Endothelial cell of umbilical vein (primary cell): ENCODE data around the gene CCDC92B. TPM values are rescaled to one million over a fixed set of nuclear protein-coding genes. Genes with fewer than 3 reads are reported as not detected.

Source experiments
- BruUV-seq: library from RNA; stranded (reverse); fragments of 400-500 nt; replicated peaks from 2 replicates; lab custom pipeline; 2021; lab: Mats Ljungman, UMichigan
- CTCF ChIA-PET: fragments of 300-600, 350-600 bp; sonication (Branson Sonifier 250); formaldehyde crosslinking; loops from one replicate; lab custom pipeline; 2021; ENCODE audit warnings: antibody characterized with exemption, inconsistent platforms; lab: Charles Lee
- POLR2A ChIA-PET: fragments of 300-600, 350-600 bp; sonication (Branson Sonifier 250); formaldehyde crosslinking; loops from one replicate; lab custom pipeline; 2021; ENCODE audit warnings: antibody characterized with exemption, inconsistent platforms; lab: Charles Lee
- DNase-seq: peaks from one replicate; pipeline ENCODE4 v3.0.0-alpha.2; 2011; ENCODE audit warnings: low read depth, low spot score
- FAIRE-seq: peaks from 2 replicates; lab custom pipeline; 2011; peaks lifted over from hg19 to GRCh38; lab: Jason Lieb, UNC
- H2AFZ ChIP-seq: 2 replicates; pipeline ENCODE4 v1.6.0; 2012; ENCODE audit warnings: low read depth, low read length, control low read depth, inconsistent platforms
- H3K27ac ChIP-seq: 2 replicates; pipeline ENCODE4 v1.5.1; 2011; ENCODE audit warnings: low read depth, mild to moderate bottlenecking, control low read depth, low read length, moderate library complexity; ENCODE audit not compliant: insufficient read depth
- H3K27me3 ChIP-seq, 2 experiments: 2 replicates each; pipeline versions ENCODE4 v1.6.0 to v1.6.1; 2011; ENCODE audit warnings: low read length in 2 of 2, mixed read lengths in 1 of 2; ENCODE audit not compliant: control insufficient read depth in 2 of 2, insufficient read depth in 2 of 2
- H3K36me3 ChIP-seq, 2 experiments: 2 replicates in 1 of 2; 3 replicates in 1 of 2; pipeline ENCODE4 v1.5.1; 2011; ENCODE audit warnings: low read length in 2 of 2, mild to moderate bottlenecking in 1 of 2, moderate library complexity in 1 of 2; ENCODE audit not compliant: control insufficient read depth in 2 of 2, insufficient read depth in 2 of 2; ENCODE audit errors: extremely low read depth in 1 of 2
- H3K4me1 ChIP-seq: 3 replicates; pipeline ENCODE4 v1.5.1; 2011; ENCODE audit warnings: mild to moderate bottlenecking, low read length; ENCODE audit not compliant: control insufficient read depth, insufficient read depth; ENCODE audit errors: extremely low read depth
- H3K4me2 ChIP-seq: 2 replicates; pipeline ENCODE4 v1.6.1; 2011; ENCODE audit warnings: low read length, control low read depth, mixed read lengths; ENCODE audit not compliant: insufficient read depth
- H3K4me3 ChIP-seq, 3 experiments: fragments of 200-600 bp in 1 of 3; sonication (generic), shearing (Covaris generic) in 1 of 3; replicated peaks in 1 of 3; 2 replicates each; pipeline ENCODE4 v1.5.1; 2011 to 2016; ENCODE audit warnings: control low read depth in 3 of 3, low read length in 3 of 3, mild to moderate bottlenecking in 2 of 3, inconsistent platforms in 1 of 3, low read depth in 1 of 3, moderate library complexity in 1 of 3; ENCODE audit not compliant: insufficient read depth in 1 of 3
- H3K79me2 ChIP-seq: 2 replicates; pipeline ENCODE4 v1.6.0; 2012; ENCODE audit warnings: low read length, inconsistent platforms; ENCODE audit not compliant: control insufficient read depth, insufficient read depth
- H3K9ac ChIP-seq: replicated peaks from 2 replicates; pipeline ENCODE3; 2011; ENCODE audit warnings: low read length, control low read depth; ENCODE audit not compliant: insufficient read depth; ENCODE audit errors: extremely low read depth
- H3K9me1 ChIP-seq: replicated peaks from 3 replicates; pipeline ENCODE4 v1.6.0; 2011; ENCODE audit warnings: mild to moderate bottlenecking, low read length; ENCODE audit not compliant: control insufficient read depth, insufficient read depth; ENCODE audit errors: extremely low read depth
- H3K9me3 ChIP-seq: replicated peaks from 2 replicates; pipeline ENCODE4 v1.5.1; 2012; ENCODE audit warnings: low read length, inconsistent platforms; ENCODE audit not compliant: control insufficient read depth, insufficient read depth
- H4K20me1 ChIP-seq: replicated peaks from 2 replicates; pipeline ENCODE3; 2011; ENCODE audit warnings: mild to moderate bottlenecking, low read length; ENCODE audit not compliant: control insufficient read depth, insufficient read depth; ENCODE audit errors: extremely low read depth
- EZH2 ChIP-seq: IDR thresholded peaks from 2 replicates; pipeline ENCODE4 v1.6.1; 2012; ENCODE audit warnings: borderline replicate concordance, low read depth, mild to moderate bottlenecking, moderate library complexity, low read length, inconsistent platforms; ENCODE audit not compliant: severe bottlenecking
- FOS ChIP-seq: IDR thresholded peaks from 2 replicates; pipeline ENCODE4 v1.6.1; 2011; ENCODE audit warnings: mild to moderate bottlenecking, low read length, moderate library complexity, borderline replicate concordance; ENCODE audit not compliant: insufficient read depth
- GATA2 ChIP-seq: IDR thresholded peaks from 2 replicates; pipeline ENCODE4 v1.7.0; 2011; ENCODE audit warnings: low read depth, mild to moderate bottlenecking, moderate library complexity, mixed read lengths, low read length; ENCODE audit not compliant: insufficient read length, insufficient read depth
- JUN ChIP-seq: IDR thresholded peaks from 2 replicates; pipeline ENCODE4 v1.6.1; 2011; ENCODE audit warnings: borderline replicate concordance, low read depth; ENCODE audit not compliant: insufficient read length, insufficient read depth
- MYC ChIP-seq: IDR thresholded peaks from one replicate; pipeline ENCODE4 v1.6.1; 2011; ENCODE audit warnings: mild to moderate bottlenecking, low read depth, low read length
- POLR2A ChIP-seq: IDR thresholded peaks from 2 replicates; pipeline ENCODE4 v1.6.1; 2012; ENCODE audit warnings: low read depth, mild to moderate bottlenecking, control low read depth, low read length
- POLR2AphosphoS5 ChIP-seq: IDR thresholded peaks from 2 replicates; pipeline ENCODE4 v1.6.1; 2012; ENCODE audit warnings: low read depth, mild to moderate bottlenecking, control low read depth, low read length, moderate library complexity; ENCODE audit not compliant: insufficient read depth
- dilution Hi-C: fragments of 300-500 bp; cut with MboI; formaldehyde crosslinking; loops from one replicate; pipeline ENCODE4 v1.15.0; 2019; ENCODE audit warnings: low sequenced_read_pairs; ENCODE audit not compliant: extremely low pct_ligation_motif_present
- intact Hi-C: fragments of 100-400 bp; cut with micrococcal nuclease; formaldehyde crosslinking; loops from one replicate; pipeline ENCODE4 v1.10.0; 2022
- polyA plus RNA-seq, 4 experiments: library from polyadenylated mRNA; depleted of rRNA in 3 of 4; stranded (reverse) in 3 of 4; unstranded in 1 of 4; fragments of >200 nt; gene quantifications; 2 replicates each; pipeline versions ENCODE4 v1.2.1 to v1.2.3, GENCODE V29; 2011 to 2012; ENCODE audit warnings: missing spikeins in 1 of 4
- total RNA-seq: library from RNA; stranded (reverse); gene quantifications from 2 replicates; pipeline ENCODE4 v1.2.3, GENCODE V29; 2021
- TF ChIP-seq, protein P1 (sequence below), 2 donors: IDR thresholded peaks; 1 replicate in 1 of 2; 2 replicates in 1 of 2; pipeline ENCODE4 v1.5.1; 2011; ENCODE audit warnings: low read length in 2 of 2, mild to moderate bottlenecking in 2 of 2, moderate library complexity in 2 of 2, control low read depth in 1 of 2, inconsistent platforms in 1 of 2, low read depth in 1 of 2; ENCODE audit not compliant: insufficient read depth in 1 of 2; ENCODE audit errors: extremely low read depth in 1 of 2
- TF ChIP-seq, protein P2 (sequence below): IDR thresholded peaks from 2 replicates; pipeline ENCODE4 v1.6.1; 2011; ENCODE audit not compliant: insufficient read depth, insufficient read length

Gene CCDC92B
- total and polyA plus RNA-seq, 2 donors (not counting 3 experiments of a cell fraction or from before 2014, with no cell fraction given) = not detected

DNA sequence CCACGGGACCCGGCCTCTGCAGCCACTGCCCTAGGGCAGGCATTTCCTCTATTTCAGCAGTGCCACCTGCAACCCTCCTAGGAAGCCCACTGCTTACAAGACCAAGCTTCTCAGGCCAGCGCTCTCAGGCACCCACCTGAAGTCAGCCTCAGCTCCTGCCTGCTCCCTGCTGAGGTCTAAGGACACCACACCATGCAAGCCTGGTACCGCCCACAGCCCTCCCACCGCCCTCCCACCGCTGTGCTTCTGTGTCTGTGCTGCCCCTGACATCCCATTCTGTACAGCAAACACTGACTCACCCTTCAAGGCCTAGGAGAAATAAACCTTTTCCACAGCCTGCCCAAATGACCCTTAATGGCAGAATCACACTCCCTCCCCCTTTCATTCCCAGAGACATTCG, 44.2 kb downstream of the CCDC92B start:
- H2AFZ ChIP-seq = no peak overlapping the region

DNA sequence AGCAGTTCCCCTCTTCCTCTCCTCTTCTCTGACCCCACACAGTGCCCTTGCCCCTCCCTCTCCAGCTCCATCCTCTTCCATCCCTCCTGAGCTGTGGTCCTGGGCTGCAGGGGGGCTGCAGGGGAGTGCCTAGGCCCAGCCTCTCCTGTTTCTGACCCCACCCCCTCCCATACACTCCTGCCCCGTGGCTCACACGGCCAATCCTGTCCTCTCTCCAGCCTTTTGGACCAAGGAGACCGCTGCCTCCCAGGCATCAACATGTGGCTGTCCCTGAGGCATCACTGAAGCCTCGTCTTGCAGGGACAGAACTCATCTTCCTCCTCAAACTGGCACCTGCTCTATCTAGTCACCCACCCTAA, 44.6 kb downstream of the CCDC92B start:
- intact Hi-C loops = no loop called here
- ChIA-PET CTCF (interaction anchor here (0.6 kb wide), 1 partner anchor 367 kb away, joined by 3 read pairs; no protein-coding TSS in a partner anchor), POLR2A (no interaction called here)
- Histone ChIP-seq H3K9me1 (no peaks in the 10 kb centered on the region), H3K27ac (no peak overlapping the region), H3K9ac (no peak overlapping the region), H2AFZ (no peak overlapping the region), H3K4me1 (peaks cover 4% of the 10 kb centered on the region), H3K4me2 (no peak overlapping the region), H3K36me3 (peaks cover 2 to 17% of the 10 kb centered on the region in 2 experiments), H3K79me2 (peaks cover 55% of the 10 kb centered on the region), H3K27me3 (no peaks in the 10 kb centered on the region), H4K20me1 (no peaks in the 10 kb centered on the region), H3K9me3 (no peaks in the 10 kb centered on the region), H3K4me3 (no peak overlapping the region)
- no peak for DNase-seq
- TF ChIP-seq MYC = no peak
- TF ChIP-seq GATA2 = no peak
- TF ChIP-seq POLR2AphosphoS5 = no peak
- TF ChIP-seq JUN = no peak
- TF ChIP-seq, protein P1, sequence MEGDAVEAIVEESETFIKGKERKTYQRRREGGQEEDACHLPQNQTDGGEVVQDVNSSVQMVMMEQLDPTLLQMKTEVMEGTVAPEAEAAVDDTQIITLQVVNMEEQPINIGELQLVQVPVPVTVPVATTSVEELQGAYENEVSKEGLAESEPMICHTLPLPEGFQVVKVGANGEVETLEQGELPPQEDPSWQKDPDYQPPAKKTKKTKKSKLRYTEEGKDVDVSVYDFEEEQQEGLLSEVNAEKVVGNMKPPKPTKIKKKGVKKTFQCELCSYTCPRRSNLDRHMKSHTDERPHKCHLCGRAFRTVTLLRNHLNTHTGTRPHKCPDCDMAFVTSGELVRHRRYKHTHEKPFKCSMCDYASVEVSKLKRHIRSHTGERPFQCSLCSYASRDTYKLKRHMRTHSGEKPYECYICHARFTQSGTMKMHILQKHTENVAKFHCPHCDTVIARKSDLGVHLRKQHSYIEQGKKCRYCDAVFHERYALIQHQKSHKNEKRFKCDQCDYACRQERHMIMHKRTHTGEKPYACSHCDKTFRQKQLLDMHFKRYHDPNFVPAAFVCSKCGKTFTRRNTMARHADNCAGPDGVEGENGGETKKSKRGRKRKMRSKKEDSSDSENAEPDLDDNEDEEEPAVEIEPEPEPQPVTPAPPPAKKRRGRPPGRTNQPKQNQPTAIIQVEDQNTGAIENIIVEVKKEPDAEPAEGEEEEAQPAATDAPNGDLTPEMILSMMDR (IDR thresholded peaks at IDR 0.05; ENCODE audit: extremely low read depth in 1 of 2, insufficient read depth in 1 of 2, low read depth in 1 of 2, low read length in 2 of 2) = no peak
- no peak for TF ChIP-seq FOS
- TF ChIP-seq, protein P2, sequence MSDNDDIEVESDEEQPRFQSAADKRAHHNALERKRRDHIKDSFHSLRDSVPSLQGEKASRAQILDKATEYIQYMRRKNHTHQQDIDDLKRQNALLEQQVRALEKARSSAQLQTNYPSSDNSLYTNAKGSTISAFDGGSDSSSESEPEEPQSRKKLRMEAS = no peak
- no peak for TF ChIP-seq EZH2
- TF ChIP-seq POLR2A = no peak
- no peak for FAIRE-seq
- BruUV-seq = no TSS peak
- dilution Hi-C loops = no loop called here

More for the DNA sequence above, 44.2 kb downstream of the CCDC92B start:
- Histone ChIP-seq H3K27ac (no peak overlapping the region), H3K9ac (no peak overlapping the region), H3K79me2 (peaks cover 59% of the 10 kb centered on the region), H4K20me1 (no peaks in the 10 kb centered on the region), H3K4me2 (no peak overlapping the region), H3K4me1 (peaks cover 4% of the 10 kb centered on the region), H3K36me3 (peaks cover 0 to 14% of the 10 kb centered on the region in 2 experiments), H3K9me3 (no peaks in the 10 kb centered on the region), H3K27me3 (no peaks in the 10 kb centered on the region), H3K9me1 (no peaks in the 10 kb centered on the region), H3K4me3 (no peak overlapping the region)
- FAIRE-seq = peak; percentile 63
- BruUV-seq = no TSS peak
- DNase-seq = peak; percentile 10
- POLR2A ChIA-PET = no interaction called here
- dilution Hi-C loops (no loop called here), intact Hi-C loops (no loop called here)
- TF ChIP-seq FOS (peak; percentile 30), EZH2 (no peak), POLR2AphosphoS5 (no peak), GATA2 (no peak)
- CTCF ChIA-PET = interaction anchor here (0.6 kb wide), 1 partner anchor 368 kb away, joined by 3 read pairs; no protein-coding TSS in a partner anchor
